Mesendoderm (in vitro differentiated cells): ENCODE measurements around the gene SPINK8.

Experiments
- DNase-seq: peaks from one replicate; pipeline ENCODE4 v3.0.0; 2013
- H2AK5ac ChIP-seq: 2 replicates; pipeline ENCODE4 v1.6.1; 2013; ENCODE audit warnings: low read length, inconsistent platforms
- H2BK120ac ChIP-seq: 2 replicates; pipeline ENCODE4 v1.6.1; 2013; ENCODE audit warnings: low read depth, mild to moderate bottlenecking, low read length, moderate library complexity, mixed read lengths
- H2BK15ac ChIP-seq: replicated peaks from 2 replicates; pipeline ENCODE4 v1.6.1; 2013; ENCODE audit warnings: low read depth, mild to moderate bottlenecking, moderate library complexity
- H2BK5ac ChIP-seq: 2 replicates; pipeline ENCODE4 v1.6.1; 2013; ENCODE audit warnings: low read length, inconsistent platforms
- H3K18ac ChIP-seq: 2 replicates; pipeline ENCODE4 v1.6.1; 2013; ENCODE audit warnings: mild to moderate bottlenecking, low read length, mixed read lengths
- H3K23ac ChIP-seq: one replicate; pipeline ENCODE4 v1.6.1; 2013; ENCODE audit warnings: low read length
- H3K27ac ChIP-seq: 2 replicates; pipeline ENCODE4 v1.5.1; 2013; ENCODE audit warnings: low read depth, mild to moderate bottlenecking, inconsistent platforms, low read length, moderate library complexity
- H3K27me3 ChIP-seq: 2 replicates; pipeline ENCODE4 v1.6.1; 2013; ENCODE audit warnings: low read length, control low read depth, mild to moderate bottlenecking, inconsistent platforms; ENCODE audit not compliant: insufficient read depth, poor library complexity
- H3K36me3 ChIP-seq: 2 replicates; pipeline ENCODE4 v1.6.1; 2013; ENCODE audit warnings: low read length, inconsistent platforms; ENCODE audit not compliant: control insufficient read depth, insufficient read depth
- H3K4ac ChIP-seq: one replicate; pipeline ENCODE4 v1.6.1; 2013; ENCODE audit warnings: low read depth, mild to moderate bottlenecking, low read length, moderate library complexity
- H3K4me1 ChIP-seq: 2 replicates; pipeline ENCODE4 v1.6.1; 2013; ENCODE audit warnings: low read depth, low read length, inconsistent platforms; ENCODE audit not compliant: control insufficient read depth
- H3K4me2 ChIP-seq: 2 replicates; pipeline ENCODE4 v1.6.1; 2013; ENCODE audit warnings: low read length
- H3K4me3 ChIP-seq: 2 replicates; pipeline ENCODE4 v1.5.1; 2013; ENCODE audit warnings: mild to moderate bottlenecking, low read length
- H3K56ac ChIP-seq: one replicate; pipeline ENCODE4 v1.6.1; 2013; ENCODE audit warnings: low read length
- H3K79me1 ChIP-seq: 2 replicates; pipeline ENCODE4 v1.6.1; 2013; ENCODE audit warnings: low read length, inconsistent platforms
- H3K79me2 ChIP-seq: 2 replicates; pipeline ENCODE4 v1.6.1; 2013; ENCODE audit warnings: mild to moderate bottlenecking, low read length; ENCODE audit not compliant: control insufficient read depth, insufficient read depth
- H3K9ac ChIP-seq: 2 replicates; pipeline ENCODE4 v1.6.1; 2013; ENCODE audit warnings: low read length, inconsistent platforms
- H4K5ac ChIP-seq: one replicate; pipeline ENCODE4 v1.6.1; 2013; ENCODE audit warnings: low read length
- H4K8ac ChIP-seq: one replicate; pipeline ENCODE4 v1.6.1; 2013; ENCODE audit warnings: low read depth, mild to moderate bottlenecking, control low read depth, low read length, moderate library complexity
- WGBS: extraction: QIAGEN DNeasy Blood & Tissue Kit; methylation state at CpG from one replicate; pipeline ENCODE4 v1.1.7; 2013; ENCODE audit warnings: low lambda C conversion rate, missing lambda C conversion rate; ENCODE audit not compliant: insufficient coverage; ENCODE audit errors: extremely low coverage; 5-methylcytosine and 5-hydroxymethylcytosine counted together

SPINK8 gene

GRCh38 chr3:48269592-48269991 is 63.9 kb downstream of the SPINK8 start:
- Histone ChIP-seq H2BK120ac (no peak overlapping the region), H4K5ac (no peak overlapping the region), H3K4me2 (no peak overlapping the region), H2BK5ac (no peak overlapping the region), H3K36me3 (peaks cover 26% of the 10 kb centered on the region), H3K79me1 (no peaks in the 10 kb centered on the region), H2BK15ac (no peak overlapping the region), H3K9ac (no peak overlapping the region), H3K4ac (no peak overlapping the region), H3K23ac (no peak overlapping the region), H3K56ac (no peak overlapping the region), H3K27me3 (no peaks in the 10 kb centered on the region), H3K27ac (no peak overlapping the region), H4K8ac (no peak overlapping the region), H2AK5ac (no peak overlapping the region), H3K79me2 (no peaks in the 10 kb centered on the region), H3K18ac (no peak overlapping the region), H3K4me1 (no peaks in the 10 kb centered on the region), H3K4me3 (no peak overlapping the region)
- DNase-seq = no peak
- WGBS = no CpG with 5 or more reads among the region's 8 CpGs

GRCh38 chr3:48268936-48269561 is 64.4 kb downstream of the SPINK8 start:
- Histone ChIP-seq H3K56ac (no peak overlapping the region), H3K18ac (no peak overlapping the region), H4K5ac (no peak overlapping the region), H3K79me2 (no peaks in the 10 kb centered on the region), H3K36me3 (peaks cover 26% of the 10 kb centered on the region), H2AK5ac (no peak overlapping the region), H3K9ac (no peak overlapping the region), H4K8ac (no peak overlapping the region), H3K4me1 (no peaks in the 10 kb centered on the region), H3K4me3 (no peak overlapping the region), H2BK15ac (no peak overlapping the region), H3K4ac (no peak overlapping the region), H3K27me3 (no peaks in the 10 kb centered on the region), H2BK5ac (no peak overlapping the region), H3K27ac (no peak overlapping the region), H2BK120ac (no peak overlapping the region), H3K4me2 (no peak overlapping the region), H3K79me1 (no peaks in the 10 kb centered on the region), H3K23ac (no peak overlapping the region)
- no CpG with 5 or more reads among the region's 23 CpGs for WGBS
- no peak for DNase-seq

- Histone ChIP-seq H3K27me3 (no peaks in the 10 kb centered on the region), H3K79me2 (no peaks in the 10 kb centered on the region), H2BK5ac (no peak overlapping the region), H3K18ac (no peak overlapping the region), H3K27ac (no peak overlapping the region), H3K23ac (no peak overlapping the region), H3K56ac (no peak overlapping the region), H3K79me1 (no peaks in the 10 kb centered on the region), H3K4me2 (no peak overlapping the region), H3K4me1 (no peaks in the 10 kb centered on the region), H2AK5ac (no peak overlapping the region), H4K5ac (no peak overlapping the region), H3K9ac (no peak overlapping the region), H2BK120ac (no peak overlapping the region), H4K8ac (no peak overlapping the region), H3K4ac (no peak overlapping the region), H2BK15ac (no peak overlapping the region), H3K36me3 (peaks cover 28% of the 10 kb centered on the region), H3K4me3 (no peak overlapping the region)
- DNase-seq = no peak
- no CpG with 5 or more reads among the region's 13 CpGs for WGBS
These were observed 65.0 kb downstream of the SPINK8 start for GRCh38 chr3:48268381-48268935.

GRCh38 chr3:48267782-48268181 is 65.7 kb downstream of the SPINK8 start:
- no peak overlapping the region for H2AK5ac ChIP-seq
- no peak overlapping the region for H2BK5ac ChIP-seq
- no peak overlapping the region for H4K8ac ChIP-seq
- no peak overlapping the region for H3K4me2 ChIP-seq
- H3K27ac ChIP-seq = no peak overlapping the region
- H3K79me2 ChIP-seq = peaks cover under 1% of the 10 kb centered on the region
- H3K18ac ChIP-seq = no peak overlapping the region
- H3K4me1 ChIP-seq = no peaks in the 10 kb centered on the region
- H3K4ac ChIP-seq = no peak overlapping the region
- H3K79me1 ChIP-seq = peaks cover under 1% of the 10 kb centered on the region
- no peak overlapping the region for H4K5ac ChIP-seq
- no peaks in the 10 kb centered on the region for H3K27me3 ChIP-seq
- WGBS = no CpG with 5 or more reads among the region's 2 CpGs
- no peak overlapping the region for H3K56ac ChIP-seq
- no peak overlapping the region for H3K23ac ChIP-seq
- H3K36me3 ChIP-seq = peaks cover 28% of the 10 kb centered on the region
- no peak overlapping the region for H3K9ac ChIP-seq
- H3K4me3 ChIP-seq = no peak overlapping the region
- H2BK15ac ChIP-seq = no peak overlapping the region
- H2BK120ac ChIP-seq = no peak overlapping the region
- no peak for DNase-seq

GRCh38 chr3:48258530-48258929 is 74.9 kb downstream of the SPINK8 start:
- H3K4me1 ChIP-seq = no peaks in the 10 kb centered on the region
- peaks cover 31% of the 10 kb centered on the region for H3K79me2 ChIP-seq
- no peak overlapping the region for H2BK15ac ChIP-seq
- H4K8ac ChIP-seq = no peak overlapping the region
- no peak overlapping the region for H4K5ac ChIP-seq
- no peak for DNase-seq
- H3K4me3 ChIP-seq = no peak overlapping the region
- H3K18ac ChIP-seq = no peak overlapping the region
- H2BK5ac ChIP-seq = no peak overlapping the region
- no peaks in the 10 kb centered on the region for H3K27me3 ChIP-seq
- no peak overlapping the region for H3K27ac ChIP-seq
- H3K4me2 ChIP-seq = no peak overlapping the region
- no peak overlapping the region for H3K4ac ChIP-seq
- WGBS = no CpG with 5 or more reads among the region's 1 CpG
- H3K56ac ChIP-seq = no peak overlapping the region
- H3K36me3 ChIP-seq = peaks cover 9% of the 10 kb centered on the region
- no peak overlapping the region for H3K23ac ChIP-seq
- no peak overlapping the region for H2AK5ac ChIP-seq
- peaks cover 15% of the 10 kb centered on the region for H3K79me1 ChIP-seq
- H3K9ac ChIP-seq = no peak overlapping the region
- H2BK120ac ChIP-seq = no peak overlapping the region
